IPS-18a (cell line): Measurements from ENCODE around the gene RASAL1.
"Not testable (repeated sequence)": the region's sequence is repeated elsewhere in the genome, so short reads cannot be mapped to it uniquely, and the experiment has no call there.

Source experiments
- H3K27ac ChIP-seq: one replicate; pipeline ENCODE4 v1.5.1; 2013; ENCODE audit warnings: low read length
- H3K27me3 ChIP-seq: one replicate; pipeline ENCODE4 v1.6.1; 2013; ENCODE audit warnings: mild to moderate bottlenecking, low read length; ENCODE audit not compliant: control insufficient read depth, insufficient read depth
- H3K36me3 ChIP-seq: one replicate; pipeline ENCODE4 v1.6.1; 2013; ENCODE audit warnings: low read depth, low read length; ENCODE audit not compliant: control insufficient read depth
- H3K4me1 ChIP-seq: one replicate; pipeline ENCODE4 v1.6.1; 2013; ENCODE audit warnings: low read depth, low read length; ENCODE audit not compliant: control insufficient read depth
- H3K4me3 ChIP-seq: one replicate; pipeline ENCODE4 v1.5.1; 2013; ENCODE audit warnings: low read length
- H3K9ac ChIP-seq: one replicate; pipeline ENCODE4 v1.6.1; 2013; ENCODE audit warnings: mild to moderate bottlenecking, low read length, moderate library complexity
- H3K9me3 ChIP-seq: one replicate; pipeline ENCODE4 v1.6.1; 2013; ENCODE audit warnings: low read depth, low read length; ENCODE audit not compliant: control insufficient read depth

RASAL1 gene

DNA sequence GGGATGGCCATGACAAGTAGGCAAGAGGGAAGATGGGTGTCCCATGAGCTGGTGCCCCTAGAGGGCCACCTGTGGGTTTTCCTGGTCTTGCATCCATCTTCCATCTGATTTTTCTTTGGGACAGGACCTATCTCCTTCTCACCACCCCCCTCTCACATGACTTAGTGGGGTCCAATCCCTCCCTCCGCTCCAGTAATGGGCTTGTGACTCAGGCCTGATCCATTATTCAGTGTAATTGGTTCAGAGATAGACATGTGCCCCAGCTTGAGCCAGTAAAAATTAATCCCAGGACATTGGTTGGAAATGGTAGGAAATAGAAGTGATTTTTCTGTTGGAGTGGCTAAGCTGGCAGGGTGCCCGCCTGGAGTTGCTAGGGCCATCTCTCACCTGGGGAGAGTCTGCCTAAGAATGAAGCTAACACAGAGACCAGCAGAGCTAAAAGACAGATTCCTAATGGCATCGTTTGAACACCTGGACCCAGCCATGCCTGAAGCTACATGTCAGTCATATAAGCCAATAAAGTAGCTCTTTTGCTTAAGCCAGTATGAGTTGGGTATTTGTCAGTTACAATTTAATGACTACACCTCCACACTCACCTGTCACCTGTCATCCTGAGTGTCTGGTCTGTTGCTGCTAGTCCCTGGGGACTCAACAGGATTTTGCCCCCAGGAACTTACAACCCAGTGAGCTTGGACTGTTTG, 14.7 kb downstream of the RASAL1 start:
- Histone ChIP-seq H3K4me3 (no peak overlapping the region), H3K27ac (no peak overlapping the region)

DNA sequence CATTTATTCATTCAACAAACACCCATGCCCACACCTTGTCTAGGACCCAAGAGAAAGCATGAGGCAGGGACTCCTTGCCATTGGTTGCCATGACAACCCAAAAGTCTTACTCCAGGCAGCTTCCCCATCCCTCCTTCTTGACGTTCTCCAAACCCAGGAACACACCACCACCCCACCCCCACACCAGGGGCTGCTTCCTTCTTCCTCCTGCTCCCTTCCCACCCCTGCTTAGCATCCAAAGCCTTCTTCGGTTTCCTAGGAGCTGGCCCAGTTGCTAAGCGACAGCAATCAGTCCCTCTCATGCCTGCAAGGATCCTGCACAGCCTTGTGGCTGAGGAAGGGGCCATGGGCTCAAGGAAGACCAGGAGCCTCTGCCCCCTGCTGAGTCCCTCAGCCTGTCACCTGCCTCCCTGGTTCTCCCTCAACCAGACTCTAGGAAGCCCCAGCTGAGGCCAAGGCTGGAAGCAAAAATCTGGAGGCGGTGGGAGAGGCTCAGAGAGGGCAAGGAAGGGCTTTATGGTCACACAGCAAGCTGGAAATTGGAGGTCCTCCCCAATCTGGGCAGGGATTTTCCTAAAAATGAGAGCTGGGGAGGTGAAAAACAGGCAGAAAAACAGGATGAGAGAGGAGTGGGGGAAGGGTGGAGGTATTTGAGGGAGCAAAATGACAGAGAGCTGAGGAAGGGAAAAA, 15.4 kb downstream of the RASAL1 start:
- no peaks in the 10 kb centered on the region for H3K9me3 ChIP-seq
- H3K27ac ChIP-seq = no peak overlapping the region
- no peaks in the 10 kb centered on the region for H3K4me1 ChIP-seq
- no peaks in the 10 kb centered on the region for H3K36me3 ChIP-seq
- H3K27me3 ChIP-seq = no peaks in the 10 kb centered on the region
- H3K9ac ChIP-seq = no peak overlapping the region
- H3K4me3 ChIP-seq = no peak overlapping the region

More for the DNA sequence above, 14.7 kb downstream of the RASAL1 start:
- Histone ChIP-seq H3K9ac (no peak overlapping the region), H3K9me3 (no peaks in the 10 kb centered on the region), H3K27me3 (no peaks in the 10 kb centered on the region), H3K36me3 (no peaks in the 10 kb centered on the region), H3K4me1 (no peaks in the 10 kb centered on the region)

DNA sequence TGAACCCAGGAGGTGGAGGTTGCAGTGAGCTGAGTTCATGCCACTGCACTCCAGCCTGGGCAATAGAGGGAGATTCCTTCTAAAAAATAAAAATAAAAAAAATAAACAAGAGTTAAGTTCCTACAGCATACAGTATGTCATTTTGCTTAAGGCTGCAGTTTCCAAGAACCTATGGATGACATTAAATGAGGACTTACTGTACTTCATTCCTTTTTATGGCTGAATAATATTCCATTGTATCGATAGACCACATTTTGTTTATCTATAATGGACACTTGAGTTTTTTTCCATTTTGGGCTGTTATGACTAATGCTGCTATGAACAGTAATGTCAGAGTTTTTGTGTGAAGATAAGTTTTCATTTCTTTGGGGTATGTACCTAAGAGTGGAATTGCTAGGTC, 17.4 kb downstream of the RASAL1 start:
- Histone ChIP-seq H3K36me3 (no peaks in the 10 kb centered on the region), H3K9ac (no peak overlapping the region), H3K4me1 (no peaks in the 10 kb centered on the region), H3K27me3 (no peaks in the 10 kb centered on the region), H3K4me3 (no peak overlapping the region), H3K27ac (no peak overlapping the region), H3K9me3 (no peaks in the 10 kb centered on the region)

DNA sequence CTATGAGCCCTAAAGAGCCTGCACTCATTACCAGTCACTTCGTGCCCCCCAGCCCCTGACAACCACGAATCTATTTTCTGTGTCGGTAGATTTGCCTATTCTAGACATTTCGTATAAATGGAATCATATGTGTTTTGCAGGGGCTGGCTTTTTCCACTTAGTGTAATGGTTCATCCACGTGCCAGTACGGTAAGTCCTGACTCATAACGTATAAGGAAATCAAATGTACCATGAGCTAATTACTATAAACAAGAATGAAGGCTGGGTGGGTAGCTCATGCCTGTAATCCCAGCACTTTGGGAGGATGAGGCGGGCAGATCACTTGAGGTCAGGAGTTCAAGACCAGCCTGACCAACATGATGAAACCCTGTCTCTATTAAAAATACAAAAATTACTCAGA, 17.9 kb downstream of the RASAL1 start:
- H3K4me3 ChIP-seq, H3K4me1 ChIP-seq, H3K36me3 ChIP-seq, H3K9ac ChIP-seq, H3K9me3 ChIP-seq, H3K27me3 ChIP-seq, H3K27ac ChIP-seq: not testable (repeated sequence)

DNA sequence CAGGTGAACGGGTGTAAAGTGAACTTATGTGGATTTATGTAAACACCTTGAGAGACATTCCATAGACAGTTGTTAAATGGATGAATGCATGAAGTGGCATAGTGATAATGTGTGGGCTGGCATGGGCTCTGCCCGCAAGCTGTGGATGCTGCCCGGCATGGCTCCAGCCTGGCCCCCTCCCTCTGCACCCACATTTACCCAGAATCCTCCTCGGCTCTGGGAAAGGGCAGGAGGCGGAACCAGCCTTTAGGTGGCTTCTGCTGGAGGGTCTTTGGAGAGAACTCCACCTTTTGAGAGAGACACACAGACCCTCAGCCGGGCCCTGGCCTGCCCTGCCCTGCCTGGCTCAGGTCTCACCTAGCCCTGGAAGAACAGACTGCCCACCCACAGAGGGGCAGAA, 18.7 kb downstream of the RASAL1 start:
- Histone ChIP-seq H3K9ac (no peak overlapping the region), H3K4me3 (no peak overlapping the region), H3K9me3 (no peaks in the 10 kb centered on the region), H3K4me1 (no peaks in the 10 kb centered on the region), H3K27me3 (no peaks in the 10 kb centered on the region), H3K36me3 (no peaks in the 10 kb centered on the region), H3K27ac (no peak overlapping the region)

DNA sequence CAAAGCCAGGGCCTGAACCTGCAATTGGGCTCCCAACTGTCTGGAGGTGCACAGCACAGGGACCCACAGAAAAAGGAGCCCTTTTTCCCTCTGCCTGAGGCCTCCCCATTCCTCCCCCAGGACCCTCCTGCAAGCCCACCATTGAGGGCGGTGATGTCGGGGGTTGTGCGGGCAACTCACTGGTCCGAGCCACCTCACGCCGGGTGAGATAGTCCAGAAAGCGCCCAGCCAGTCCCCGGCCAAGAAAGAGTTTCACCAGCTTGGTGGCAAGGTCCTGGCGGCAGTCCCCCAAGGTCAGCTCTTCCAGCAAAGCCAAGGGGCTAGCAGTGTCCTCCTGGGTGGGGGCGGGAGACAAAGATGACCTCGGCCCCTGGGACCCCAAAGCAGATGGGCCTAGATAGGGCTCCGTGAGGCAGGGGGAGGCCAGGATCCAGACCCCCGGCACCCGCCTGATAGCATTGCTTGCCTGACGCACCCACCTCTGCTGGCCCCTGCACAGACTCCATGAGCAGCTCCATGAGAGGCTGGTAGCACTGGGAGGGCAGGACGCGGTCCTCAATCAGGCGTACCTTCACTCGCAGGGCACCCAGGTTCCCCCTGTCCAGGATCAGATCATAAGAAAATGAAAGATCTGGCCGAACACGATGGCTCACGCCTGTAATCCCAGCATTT, 20.0 kb downstream of the RASAL1 start:
- H3K36me3 ChIP-seq = no peaks in the 10 kb centered on the region
- no peak overlapping the region for H3K27ac ChIP-seq
- H3K27me3 ChIP-seq = no peaks in the 10 kb centered on the region
- H3K9ac ChIP-seq = no peak overlapping the region
- no peak overlapping the region for H3K4me3 ChIP-seq
- H3K4me1 ChIP-seq = no peaks in the 10 kb centered on the region
- H3K9me3 ChIP-seq = no peaks in the 10 kb centered on the region

DNA sequence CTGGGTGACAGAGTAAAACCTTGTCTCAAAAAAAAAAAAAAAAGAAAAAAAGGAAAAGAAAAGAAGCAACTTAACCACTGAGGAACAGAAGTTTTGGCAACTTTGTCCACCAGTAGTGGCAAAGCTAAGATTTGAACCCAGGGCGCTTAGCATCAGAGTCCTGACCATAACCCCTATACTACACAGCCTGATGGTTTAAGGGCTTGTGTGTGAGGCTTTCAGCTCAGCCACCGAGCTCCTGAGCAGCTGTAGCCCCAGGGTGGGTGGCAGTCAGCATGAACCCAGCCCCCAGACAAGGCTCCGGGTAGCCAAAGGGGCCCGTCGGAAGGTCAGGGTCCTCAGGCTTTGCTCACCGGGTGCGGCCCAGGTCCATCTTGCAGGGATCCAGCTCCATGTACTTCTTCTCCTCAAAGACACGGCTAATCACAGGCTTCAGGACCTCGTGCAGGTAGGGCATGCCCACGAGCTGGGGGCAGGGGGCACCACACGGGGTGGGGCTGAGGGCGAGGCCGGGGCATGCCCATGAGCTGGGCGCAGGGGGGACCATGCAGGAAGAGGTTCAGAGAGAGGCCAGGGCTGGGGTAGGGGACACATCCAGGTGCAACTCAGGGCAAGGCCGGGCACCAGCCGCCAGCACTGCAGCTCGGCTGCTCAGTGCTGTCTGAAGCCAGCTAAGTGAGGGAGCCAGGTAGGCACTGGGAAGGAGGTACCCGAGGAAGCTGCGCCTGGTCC, 20.9 kb downstream of the RASAL1 start:
- H3K36me3 ChIP-seq = no peaks in the 10 kb centered on the region

DNA sequence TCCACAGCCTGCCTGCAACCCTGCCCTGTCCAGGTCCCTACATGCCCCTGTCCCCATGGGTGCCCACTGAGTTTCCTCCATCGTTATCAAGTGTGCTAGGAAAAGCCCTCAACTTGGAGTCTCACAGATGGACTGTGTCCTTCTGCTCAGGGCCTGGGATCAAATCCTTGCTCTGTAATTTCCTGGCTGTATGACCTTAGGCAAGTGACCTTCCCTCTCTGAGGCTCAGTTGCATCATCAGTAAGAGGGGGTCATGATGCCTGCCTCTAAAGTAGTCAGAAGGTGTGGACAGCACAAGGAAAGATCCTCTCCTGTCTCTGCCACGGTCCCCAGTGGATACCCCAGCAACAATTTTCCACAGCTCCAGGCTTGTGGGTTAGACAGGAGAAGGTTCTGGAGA, 22.2 kb downstream of the RASAL1 start:
- Histone ChIP-seq H3K4me3 (no peak overlapping the region), H3K9ac (no peak overlapping the region), H3K9me3 (no peaks in the 10 kb centered on the region), H3K4me1 (no peaks in the 10 kb centered on the region), H3K27ac (no peak overlapping the region), H3K36me3 (no peaks in the 10 kb centered on the region), H3K27me3 (no peaks in the 10 kb centered on the region)

More for the DNA sequence above, 20.9 kb downstream of the RASAL1 start:
- Histone ChIP-seq H3K9ac (no peak overlapping the region), H3K4me3 (no peak overlapping the region), H3K27me3 (no peaks in the 10 kb centered on the region), H3K4me1 (no peaks in the 10 kb centered on the region), H3K9me3 (no peaks in the 10 kb centered on the region), H3K27ac (no peak overlapping the region)

DNA sequence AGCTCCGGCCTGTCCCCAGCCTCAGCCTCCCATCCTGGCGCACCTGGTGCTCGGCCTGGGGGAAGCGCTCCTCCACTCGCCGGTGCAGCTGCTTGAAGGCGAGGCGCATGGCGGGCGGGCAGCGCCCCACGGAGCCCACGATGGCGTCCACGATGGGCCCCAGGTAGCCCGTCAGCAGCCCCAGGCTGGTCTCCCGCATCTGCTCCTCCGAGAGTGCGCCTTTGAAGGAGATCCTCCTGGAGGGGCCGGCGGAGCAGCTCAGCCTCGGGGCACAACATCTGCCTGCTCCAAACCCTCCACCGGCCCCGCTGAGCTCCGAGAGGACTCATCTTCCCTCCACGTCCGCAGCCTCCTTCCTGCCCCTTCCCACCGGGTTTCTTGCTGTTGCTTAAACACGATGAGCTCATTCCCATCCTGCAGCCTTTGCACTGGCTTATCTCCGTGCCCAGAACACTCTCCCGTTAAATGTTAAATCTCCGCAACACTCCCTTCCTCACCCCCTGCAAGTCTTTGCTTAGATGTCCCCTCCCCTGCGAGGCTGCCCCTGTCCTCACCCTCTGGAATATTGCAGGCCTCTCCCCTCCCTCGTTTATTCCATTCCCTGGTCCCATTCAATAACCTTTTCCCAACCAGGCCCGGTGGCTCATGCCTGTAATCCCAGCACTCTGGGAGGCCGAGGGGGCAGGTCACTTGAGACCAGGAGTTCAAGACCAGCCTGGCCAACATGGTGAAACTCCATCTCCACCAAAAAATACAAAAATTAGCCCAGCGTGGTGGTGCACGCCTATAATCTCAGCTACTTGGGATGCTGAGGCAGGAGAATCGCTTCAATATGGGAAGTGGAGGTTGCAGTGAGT, 23.3 kb downstream of the RASAL1 start:
- Histone ChIP-seq H3K4me1 (no peaks in the 10 kb centered on the region), H3K4me3 (no peak overlapping the region), H3K9me3 (no peaks in the 10 kb centered on the region), H3K36me3 (no peaks in the 10 kb centered on the region), H3K9ac (no peak overlapping the region), H3K27ac (no peak overlapping the region), H3K27me3 (no peaks in the 10 kb centered on the region)

DNA sequence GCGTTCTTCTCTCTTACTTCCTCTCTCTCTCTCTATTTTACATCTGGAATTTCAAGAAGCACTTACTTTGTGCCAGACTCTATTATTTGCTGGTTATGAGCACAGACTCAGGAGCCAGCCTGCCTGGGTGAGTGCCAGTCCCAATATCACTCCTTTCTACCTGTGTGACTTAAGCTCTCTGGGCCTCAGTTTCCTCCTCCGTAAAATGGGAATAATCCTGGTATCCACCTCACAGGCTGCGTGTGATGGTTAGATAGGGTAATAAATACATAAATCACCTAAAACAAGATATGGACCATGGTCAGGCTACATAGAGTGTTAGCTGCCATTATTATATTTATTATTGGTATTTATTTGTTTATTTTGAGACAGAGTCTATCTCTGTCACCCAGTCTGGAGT, 24.3 kb downstream of the RASAL1 start:
- Histone ChIP-seq H3K27ac (no peak overlapping the region), H3K27me3 (no peaks in the 10 kb centered on the region), H3K4me1 (no peaks in the 10 kb centered on the region), H3K4me3 (no peak overlapping the region), H3K9me3 (no peaks in the 10 kb centered on the region), H3K36me3 (no peaks in the 10 kb centered on the region), H3K9ac (no peak overlapping the region)
